Measurements from ENCODE around the gene PCNT.

GRCh38 chr21:46363698-46364097, 39.7 kb downstream of the PCNT start:
- TF ChIP-seq CTCF (conservative IDR thresholded peaks at IDR 0.05 in 1 of 2, IDR thresholded peaks at IDR 0.05 in 1 of 2; ENCODE audit: extremely low read depth in 1 of 2, insufficient read depth in 1 of 2, low read depth in 1 of 2, low read length in 2 of 2) (no peak), EZH2 (IDR thresholded peaks at IDR 0.05; ENCODE audit: borderline replicate concordance, low read length) (no peak)

Measured in mammary epithelial cell (primary cell).